MCF 10A (cell line): ENCODE results near the gene LPIN1. TPM values are rescaled to one million over a fixed set of nuclear protein-coding genes. Genes with fewer than 3 reads are reported as not detected.

Experiments
- BruUV-seq: library from RNA; stranded (reverse); fragments of 400-500 nt; replicated peaks from 2 replicates; lab custom pipeline; 2021; lab: Mats Ljungman, UMichigan
- CTCF ChIA-PET: fragments of 300-600 bp; sonication (Branson Sonifier 250); formaldehyde crosslinking; extraction: SDS; loops from one replicate; lab custom pipeline; 2021; ENCODE audit warnings: antibody characterized with exemption, inconsistent platforms; lab: Yijun Ruan, JAX
- POLR2A ChIA-PET: fragments of 300-600, 350-650 bp; sonication (Branson Sonifier 250); formaldehyde crosslinking; extraction: SDS; loops from one replicate; lab custom pipeline; 2020; ENCODE audit warnings: antibody characterized with exemption, inconsistent platforms; lab: Yijun Ruan, JAX
- DNase-seq: peaks from one replicate; pipeline ENCODE4 v3.0.0-alpha.2; 2018; ENCODE audit not compliant: unreplicated experiment
- H3K27ac Mint-ChIP-seq: one replicate; pipeline ENCODE4 v1.8.0; 2022; ENCODE audit warnings: mild to moderate bottlenecking, low read depth, mixed read lengths; ENCODE audit not compliant: unreplicated experiment
- H3K27me3 Mint-ChIP-seq: one replicate; pipeline ENCODE4 v1.8.0; 2022; ENCODE audit warnings: mixed read lengths; ENCODE audit not compliant: insufficient read depth, unreplicated experiment
- H3K36me3 Mint-ChIP-seq: one replicate; pipeline ENCODE4 v1.8.0; 2022; ENCODE audit warnings: mild to moderate bottlenecking, moderate library complexity, mixed read lengths; ENCODE audit not compliant: insufficient read depth, unreplicated experiment
- H3K4me1 Mint-ChIP-seq: one replicate; pipeline ENCODE4 v1.8.0; 2022; ENCODE audit warnings: mixed read lengths; ENCODE audit not compliant: insufficient read depth, unreplicated experiment
- H3K4me3 Mint-ChIP-seq: one replicate; pipeline ENCODE4 v1.8.0; 2022; ENCODE audit warnings: mild to moderate bottlenecking, moderate library complexity, mixed read lengths; ENCODE audit not compliant: unreplicated experiment
- H3K9me3 Mint-ChIP-seq: one replicate; pipeline ENCODE4 v1.8.0; 2022; ENCODE audit warnings: mixed read lengths; ENCODE audit not compliant: unreplicated experiment
- intact Hi-C: fragments of 100-400 bp; cut with micrococcal nuclease; formaldehyde crosslinking; loops from 2 replicates; pipeline ENCODE4 v1.14.1; 2022
- total RNA-seq: library from RNA; stranded (reverse); gene quantifications from 2 replicates; pipeline ENCODE4 v1.2.3, GENCODE V29; 2022
- TF ChIP-seq, protein P1 (sequence below): fragments of 200-600 bp; IDR thresholded peaks from one replicate; pipeline ENCODE4 v1.8.0; 2022; ENCODE audit warnings: antibody characterized with exemption, mild to moderate bottlenecking; ENCODE audit not compliant: unreplicated experiment

The LPIN1 gene
- total RNA-seq, 1 experiment from 2014 or later = 65.7 TPM

DNA sequence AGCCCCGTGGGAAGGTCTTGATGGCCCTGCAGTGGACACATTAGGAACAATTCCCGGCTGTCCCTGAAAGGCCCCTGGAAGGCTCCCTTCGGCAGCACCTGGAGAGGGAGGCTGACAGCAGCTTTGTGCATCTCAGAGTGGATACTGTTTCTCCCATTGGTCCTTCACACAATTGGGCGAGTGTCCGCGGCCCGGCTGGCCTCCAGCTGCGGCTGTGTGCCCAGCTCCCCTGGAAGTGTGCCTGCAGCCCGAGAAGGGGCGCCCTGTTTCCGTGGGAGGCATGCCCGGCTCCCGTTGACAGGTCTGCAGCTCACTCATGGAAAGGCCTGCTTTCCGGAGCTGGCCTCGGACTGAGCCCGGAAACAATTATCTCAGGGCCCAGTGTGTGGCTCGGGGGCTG is 103.7 kb downstream of the LPIN1 start:
- Mint-ChIP-seq H3K27ac (no peak overlapping the region), H3K27me3 (no peaks in the 10 kb centered on the region), H3K4me3 (no peak overlapping the region), H3K9me3 (peaks cover 7% of the 10 kb centered on the region), H3K36me3 (no peaks in the 10 kb centered on the region), H3K4me1 (no peaks in the 10 kb centered on the region)
- TF ChIP-seq, protein P1, sequence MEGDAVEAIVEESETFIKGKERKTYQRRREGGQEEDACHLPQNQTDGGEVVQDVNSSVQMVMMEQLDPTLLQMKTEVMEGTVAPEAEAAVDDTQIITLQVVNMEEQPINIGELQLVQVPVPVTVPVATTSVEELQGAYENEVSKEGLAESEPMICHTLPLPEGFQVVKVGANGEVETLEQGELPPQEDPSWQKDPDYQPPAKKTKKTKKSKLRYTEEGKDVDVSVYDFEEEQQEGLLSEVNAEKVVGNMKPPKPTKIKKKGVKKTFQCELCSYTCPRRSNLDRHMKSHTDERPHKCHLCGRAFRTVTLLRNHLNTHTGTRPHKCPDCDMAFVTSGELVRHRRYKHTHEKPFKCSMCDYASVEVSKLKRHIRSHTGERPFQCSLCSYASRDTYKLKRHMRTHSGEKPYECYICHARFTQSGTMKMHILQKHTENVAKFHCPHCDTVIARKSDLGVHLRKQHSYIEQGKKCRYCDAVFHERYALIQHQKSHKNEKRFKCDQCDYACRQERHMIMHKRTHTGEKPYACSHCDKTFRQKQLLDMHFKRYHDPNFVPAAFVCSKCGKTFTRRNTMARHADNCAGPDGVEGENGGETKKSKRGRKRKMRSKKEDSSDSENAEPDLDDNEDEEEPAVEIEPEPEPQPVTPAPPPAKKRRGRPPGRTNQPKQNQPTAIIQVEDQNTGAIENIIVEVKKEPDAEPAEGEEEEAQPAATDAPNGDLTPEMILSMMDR = no peak
- BruUV-seq = no TSS peak
- intact Hi-C loops = no loop called here
- CTCF ChIA-PET = interaction anchor here (0.6 to 1.3 kb wide), 3 partner anchors 15 to 1157 kb away, joined by 3 to 5 read pairs (median 5); no protein-coding TSS in a partner anchor
- DNase-seq = no peak
- POLR2A ChIA-PET = no interaction called here

DNA sequence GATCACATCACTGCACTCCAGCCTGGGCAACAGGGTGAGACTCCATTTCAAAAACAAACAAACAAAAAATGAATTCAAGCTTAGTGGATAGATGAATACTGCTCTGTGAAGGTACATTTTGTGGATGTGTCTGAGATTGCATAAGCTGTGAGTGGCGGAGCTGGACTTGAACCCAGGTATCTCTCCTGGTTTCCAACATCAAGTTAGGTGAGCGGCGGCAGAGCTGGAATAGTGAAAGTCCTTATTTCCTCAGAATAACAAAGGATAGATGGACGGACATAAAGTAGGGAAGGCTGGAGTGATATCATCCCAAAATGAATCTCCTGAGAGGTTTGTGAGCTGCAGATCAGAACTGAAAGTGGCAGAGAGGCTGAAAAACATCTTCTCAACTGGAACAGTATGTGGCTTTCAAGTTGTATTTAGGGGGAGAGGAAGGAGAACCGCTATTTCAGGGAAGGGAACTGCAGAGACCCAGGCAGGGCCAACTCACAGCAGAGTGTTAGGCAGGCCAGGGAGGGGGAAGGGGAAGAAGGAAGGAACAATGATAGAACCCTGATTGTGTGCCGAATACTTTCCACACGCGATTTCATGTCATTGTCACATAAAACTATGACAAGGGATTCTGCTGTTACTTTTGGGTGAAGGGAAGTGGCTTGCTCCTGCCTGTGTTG is 106.2 kb downstream of the LPIN1 start:
- POLR2A ChIA-PET = no interaction called here
- intact Hi-C loops = no loop called here
- CTCF ChIA-PET = interaction anchor here (0.6 kb wide), 1 partner anchor 278 kb away, joined by 3 read pairs; no protein-coding TSS in a partner anchor
- no peak overlapping the region for H3K27ac Mint-ChIP-seq
- H3K36me3 Mint-ChIP-seq = no peaks in the 10 kb centered on the region
- DNase-seq = no peak
- H3K9me3 Mint-ChIP-seq = peaks cover 5% of the 10 kb centered on the region
- no peaks in the 10 kb centered on the region for H3K4me1 Mint-ChIP-seq
- H3K27me3 Mint-ChIP-seq = no peaks in the 10 kb centered on the region
- TF ChIP-seq, protein P1 = no peak
- BruUV-seq = no TSS peak
- no peak overlapping the region for H3K4me3 Mint-ChIP-seq

DNA sequence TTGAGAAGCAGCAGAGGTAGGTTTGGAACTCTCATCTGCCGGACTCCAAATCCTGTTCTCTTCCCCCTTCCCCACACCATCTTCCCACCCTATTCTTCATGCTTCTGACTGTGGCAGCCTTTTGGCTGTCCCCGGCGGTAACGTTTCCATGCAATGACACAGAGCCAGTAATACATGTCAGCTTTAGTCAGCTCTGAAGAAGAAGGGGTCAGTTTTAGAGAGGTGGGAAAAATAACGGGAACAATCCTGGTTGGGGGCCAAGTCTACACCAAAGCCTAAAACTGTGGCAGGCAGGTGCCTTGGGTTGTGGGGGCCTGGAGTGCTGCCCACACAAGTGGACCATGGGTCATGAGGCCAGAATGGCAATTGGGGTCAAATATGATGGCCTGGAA is 106.8 kb downstream of the LPIN1 start:
- no peak overlapping the region for H3K27ac Mint-ChIP-seq
- TF ChIP-seq, protein P1 = no peak
- peaks cover under 1% of the 10 kb centered on the region for H3K9me3 Mint-ChIP-seq
- no peaks in the 10 kb centered on the region for H3K27me3 Mint-ChIP-seq
- no TSS peak for BruUV-seq
- DNase-seq = no peak
- no peaks in the 10 kb centered on the region for H3K4me1 Mint-ChIP-seq
- H3K4me3 Mint-ChIP-seq = no peak overlapping the region
- no peaks in the 10 kb centered on the region for H3K36me3 Mint-ChIP-seq
- intact Hi-C loops = no loop called here
- ChIA-PET CTCF (no interaction called here), POLR2A (no interaction called here)

DNA sequence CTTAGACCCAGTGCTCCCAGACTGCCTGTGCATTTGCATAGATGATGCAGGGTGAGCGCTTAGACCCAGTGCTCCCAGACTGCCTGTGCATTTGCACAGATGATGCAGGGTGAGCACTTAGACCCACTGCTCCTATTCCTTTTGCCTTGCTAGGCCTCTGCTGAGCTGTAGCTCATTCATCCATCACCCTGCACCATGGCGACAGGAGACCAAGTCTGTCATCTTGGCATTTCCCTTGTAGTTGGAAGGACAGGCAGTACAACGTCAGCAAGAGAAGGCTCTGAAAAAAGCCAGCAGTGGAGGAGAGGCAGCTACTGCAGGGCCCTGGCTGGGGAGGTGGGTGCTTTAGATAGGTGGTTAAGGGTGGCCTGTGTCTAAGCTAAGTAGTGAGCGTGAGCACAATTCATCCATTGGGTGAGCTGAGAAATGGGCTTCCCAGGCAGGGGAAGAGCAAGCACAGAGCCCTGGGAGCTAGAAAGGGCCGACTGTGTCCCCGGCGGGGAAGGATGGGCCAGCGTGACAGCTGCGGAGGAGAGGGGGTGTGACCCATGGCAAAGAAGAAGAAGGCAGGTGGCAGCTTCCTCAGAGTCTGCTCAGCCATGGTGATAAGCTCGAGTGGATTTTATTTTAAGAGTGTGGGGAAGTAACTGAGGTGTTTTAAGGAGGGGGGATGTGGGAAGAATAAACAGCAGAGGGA is 108.8 kb downstream of the LPIN1 start:
- Mint-ChIP-seq H3K27me3 (no peaks in the 10 kb centered on the region), H3K36me3 (no peaks in the 10 kb centered on the region), H3K27ac (no peak overlapping the region), H3K4me3 (no peak overlapping the region), H3K9me3 (peaks cover 9% of the 10 kb centered on the region), H3K4me1 (no peaks in the 10 kb centered on the region)
- intact Hi-C loops = no loop called here
- no TSS peak for BruUV-seq
- CTCF ChIA-PET = no interaction called here
- POLR2A ChIA-PET = no interaction called here
- TF ChIP-seq, protein P1 = no peak
- DNase-seq = no peak
